ENCODE measurements around the gene ST6GALNAC4. TPM values are rescaled to one million over a fixed set of nuclear protein-coding genes. Genes with fewer than 3 reads are reported as not detected.
A peak's percentile ranks its signal among the peaks of the same experiment; 100 is the strongest.

ST6GALNAC4 gene
- total and polyA plus RNA-seq, 9 of the 15 experiments (the other 6 are each of a cell fraction or from before 2014, with no cell fraction given) = 2.6 to 43.1 (median 15.4) TPM

GRCh38 chr9:127899128-127899943 lies 17.5 kb downstream of the ST6GALNAC4 start, which contains the start of gene ST6GALNAC6 (continued):
- TF ChIP-seq ZNF407 (IDR thresholded peaks at IDR 0.05; ENCODE audit: low read depth) (no peak), TSHZ1 (CRISPR knock-in tag; IDR thresholded peaks at IDR 0.05) (no peak), GATAD2B (IDR thresholded peaks at IDR 0.05; ENCODE audit: borderline replicate concordance) (peak; percentile 88), BACH1 (tag; IDR thresholded peaks at IDR 0.05) (no peak), E2F1 (CRISPR knock-in tag; IDR thresholded peaks at IDR 0.05) (no peak), BHLHE40 (IDR thresholded peaks at IDR 0.05; ENCODE audit: low read length) (no peak), ZNF561 (CRISPR knock-in tag; conservative IDR thresholded peaks at IDR 0.05) (no peak), ZNF778 (CRISPR knock-in tag; IDR thresholded peaks at IDR 0.05) (no peak), GABPB2 (CRISPR knock-in tag; conservative IDR thresholded peaks at IDR 0.05) (no peak), ZNF696 (CRISPR knock-in tag; conservative IDR thresholded peaks at IDR 0.05) (no peak), BCL6 (CRISPR knock-in tag; IDR thresholded peaks at IDR 0.05) (no peak), NKRF (IDR thresholded peaks at IDR 0.05; ENCODE audit: borderline replicate concordance) (no peak)
